SU-DHL-6 (cell line): ENCODE results near the gene WDR62.

ENCODE experiments used
- H2AFZ ChIP-seq: fragments of 200-600 bp; sonication (generic); 2 replicates; pipeline ENCODE4 v1.6.1; 2014; ENCODE audit warnings: low read depth, mild to moderate bottlenecking, moderate library complexity, mixed read lengths, antibody characterized with exemption, low read length; ENCODE audit not compliant: severe bottlenecking
- H3F3A ChIP-seq: fragments of 200-600 bp; shearing (Covaris generic); 2 replicates; pipeline ENCODE4 v1.6.0; 2016; ENCODE audit warnings: antibody characterized with exemption, mild to moderate bottlenecking; ENCODE audit not compliant: insufficient read depth
- H3K27ac ChIP-seq: fragments of 200-600 bp; sonication (generic); 2 replicates; pipeline ENCODE4 v1.5.1; 2016; ENCODE audit warnings: low read depth, mild to moderate bottlenecking, low read length, moderate library complexity, mixed read lengths
- H3K27me3 ChIP-seq: fragments of 200-600 bp; sonication (generic), shearing (Covaris generic); 2 replicates; pipeline ENCODE4 v1.6.0; 2014; ENCODE audit warnings: mild to moderate bottlenecking, low read length
- H3K36me3 ChIP-seq: fragments of 200-600 bp; sonication (generic); 2 replicates; pipeline ENCODE4 v1.6.1; 2014; ENCODE audit warnings: mild to moderate bottlenecking, low read length, mixed read lengths
- H3K4me2 ChIP-seq: fragments of 300-600, 200-600 bp; shearing (Covaris generic), sonication (generic); 2 replicates; pipeline ENCODE4 v1.6.0; 2014; ENCODE audit warnings: low read length, low read depth, mild to moderate bottlenecking; ENCODE audit not compliant: poor library complexity, severe bottlenecking
- H3K4me3 ChIP-seq: fragments of 200-600 bp; sonication (generic); 2 replicates; pipeline ENCODE4 v1.5.1; 2014; ENCODE audit warnings: antibody characterized with exemption, low read length, mild to moderate bottlenecking, mixed read lengths; ENCODE audit not compliant: insufficient read depth, poor library complexity, severe bottlenecking
- H3K79me2 ChIP-seq: fragments of 200-600 bp; sonication (generic); 2 replicates; pipeline ENCODE4 v1.6.1; 2014; ENCODE audit warnings: mild to moderate bottlenecking, low read length, moderate library complexity; ENCODE audit not compliant: insufficient read depth
- H3K9ac ChIP-seq: fragments of 200-600 bp; sonication (generic); 2 replicates; pipeline ENCODE4 v1.7.0; 2014; ENCODE audit warnings: mild to moderate bottlenecking, low read length
- H3K9me2 ChIP-seq: fragments of 200-600 bp; sonication (generic); replicated peaks from 2 replicates; pipeline ENCODE4 v1.6.1; 2014; ENCODE audit warnings: low read length; ENCODE audit not compliant: insufficient read depth
- H3K9me3 ChIP-seq: fragments of 200-600 bp; sonication (generic); 2 replicates; pipeline ENCODE4 v1.6.1; 2014; ENCODE audit warnings: low read length, mixed read lengths; ENCODE audit not compliant: insufficient read depth
- H4K20me1 ChIP-seq: fragments of 200-600 bp; sonication (generic); 2 replicates; pipeline ENCODE4 v1.6.1; 2014; ENCODE audit warnings: low read depth, mild to moderate bottlenecking, antibody characterized with exemption, low read length, moderate library complexity, mixed read lengths
- EZH2phosphoT487 ChIP-seq: fragments of 200-600 bp; sonication (generic), shearing (Covaris generic); conservative IDR thresholded peaks from 2 replicates; pipeline ENCODE4 v1.6.1; 2018; ENCODE audit warnings: mild to moderate bottlenecking, antibody characterized with exemption, low read length, moderate library complexity, mixed read lengths
- TF ChIP-seq, protein P1 (sequence below): fragments of 200-600 bp; sonication (generic); IDR thresholded peaks from one replicate; pipeline ENCODE4 v1.5.1; 2017; ENCODE audit warnings: antibody characterized with exemption, mild to moderate bottlenecking, low read length, moderate library complexity; ENCODE audit not compliant: insufficient read depth, poor library complexity, severe bottlenecking

WDR62 gene

DNA sequence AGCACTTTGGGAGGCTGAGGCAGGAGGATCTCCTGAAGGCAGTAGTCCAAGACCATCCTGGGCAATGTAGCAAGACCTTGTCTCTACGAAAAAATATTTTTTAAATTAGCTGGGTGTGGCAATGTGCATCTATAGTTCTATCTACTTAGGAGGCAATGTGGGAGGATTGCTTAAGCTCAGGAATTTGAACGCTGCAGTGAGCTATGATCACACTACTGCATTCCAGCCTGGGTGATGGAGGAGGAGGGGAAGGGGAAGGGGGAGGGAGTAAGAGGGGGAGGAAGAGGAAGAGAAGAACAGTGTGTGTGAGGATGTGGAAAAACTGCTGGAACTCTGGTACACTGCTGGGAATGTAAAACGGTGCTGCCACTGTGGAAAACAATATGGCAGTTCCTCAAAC lies 12.9 kb upstream of the WDR62 start:
- Histone ChIP-seq H3K27ac (no peak overlapping the region), H3K9ac (no peak overlapping the region), H3F3A (no peaks in the 10 kb centered on the region), H3K9me2 (no peaks in the 10 kb centered on the region), H2AFZ (no peak overlapping the region), H3K36me3 (no peaks in the 10 kb centered on the region), H3K9me3 (no peaks in the 10 kb centered on the region), H3K27me3 (no peaks in the 10 kb centered on the region), H4K20me1 (no peaks in the 10 kb centered on the region), H3K4me2 (no peak overlapping the region), H3K79me2 (no peaks in the 10 kb centered on the region), H3K4me3 (no peak overlapping the region)
- no peak for TF ChIP-seq EZH2phosphoT487
- TF ChIP-seq, protein P1, sequence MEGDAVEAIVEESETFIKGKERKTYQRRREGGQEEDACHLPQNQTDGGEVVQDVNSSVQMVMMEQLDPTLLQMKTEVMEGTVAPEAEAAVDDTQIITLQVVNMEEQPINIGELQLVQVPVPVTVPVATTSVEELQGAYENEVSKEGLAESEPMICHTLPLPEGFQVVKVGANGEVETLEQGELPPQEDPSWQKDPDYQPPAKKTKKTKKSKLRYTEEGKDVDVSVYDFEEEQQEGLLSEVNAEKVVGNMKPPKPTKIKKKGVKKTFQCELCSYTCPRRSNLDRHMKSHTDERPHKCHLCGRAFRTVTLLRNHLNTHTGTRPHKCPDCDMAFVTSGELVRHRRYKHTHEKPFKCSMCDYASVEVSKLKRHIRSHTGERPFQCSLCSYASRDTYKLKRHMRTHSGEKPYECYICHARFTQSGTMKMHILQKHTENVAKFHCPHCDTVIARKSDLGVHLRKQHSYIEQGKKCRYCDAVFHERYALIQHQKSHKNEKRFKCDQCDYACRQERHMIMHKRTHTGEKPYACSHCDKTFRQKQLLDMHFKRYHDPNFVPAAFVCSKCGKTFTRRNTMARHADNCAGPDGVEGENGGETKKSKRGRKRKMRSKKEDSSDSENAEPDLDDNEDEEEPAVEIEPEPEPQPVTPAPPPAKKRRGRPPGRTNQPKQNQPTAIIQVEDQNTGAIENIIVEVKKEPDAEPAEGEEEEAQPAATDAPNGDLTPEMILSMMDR = no peak

DNA sequence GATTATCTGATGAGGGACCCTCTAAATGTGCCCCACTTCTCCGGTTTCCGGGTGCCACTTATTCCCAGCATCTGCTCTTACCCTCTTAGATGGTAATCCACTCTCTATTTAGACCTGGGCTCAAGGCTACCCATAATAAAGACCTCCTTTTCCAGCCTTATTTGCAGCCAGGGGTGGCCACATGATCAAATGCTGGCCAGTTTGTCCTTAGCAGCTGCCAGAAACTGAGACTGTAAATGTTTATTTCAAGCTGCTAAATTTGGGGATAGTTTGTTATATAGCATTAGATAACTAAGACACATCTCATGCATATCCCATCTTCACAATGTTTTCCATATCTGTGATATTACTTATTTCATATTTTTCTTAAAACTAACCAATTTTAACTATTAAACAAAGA lies 10.7 kb upstream of the WDR62 start:
- no peak overlapping the region for H2AFZ ChIP-seq
- no peaks in the 10 kb centered on the region for H3K9me2 ChIP-seq
- H3K9ac ChIP-seq = no peak overlapping the region
- H3K79me2 ChIP-seq = no peaks in the 10 kb centered on the region
- no peaks in the 10 kb centered on the region for H3K27me3 ChIP-seq
- no peak overlapping the region for H3K4me3 ChIP-seq
- no peaks in the 10 kb centered on the region for H4K20me1 ChIP-seq
- H3K27ac ChIP-seq = no peak overlapping the region
- H3K36me3 ChIP-seq = no peaks in the 10 kb centered on the region
- H3K4me2 ChIP-seq = no peak overlapping the region
- H3K9me3 ChIP-seq = no peaks in the 10 kb centered on the region
- TF ChIP-seq, protein P1 = no peak
- no peak for TF ChIP-seq EZH2phosphoT487
- H3F3A ChIP-seq = no peaks in the 10 kb centered on the region

DNA sequence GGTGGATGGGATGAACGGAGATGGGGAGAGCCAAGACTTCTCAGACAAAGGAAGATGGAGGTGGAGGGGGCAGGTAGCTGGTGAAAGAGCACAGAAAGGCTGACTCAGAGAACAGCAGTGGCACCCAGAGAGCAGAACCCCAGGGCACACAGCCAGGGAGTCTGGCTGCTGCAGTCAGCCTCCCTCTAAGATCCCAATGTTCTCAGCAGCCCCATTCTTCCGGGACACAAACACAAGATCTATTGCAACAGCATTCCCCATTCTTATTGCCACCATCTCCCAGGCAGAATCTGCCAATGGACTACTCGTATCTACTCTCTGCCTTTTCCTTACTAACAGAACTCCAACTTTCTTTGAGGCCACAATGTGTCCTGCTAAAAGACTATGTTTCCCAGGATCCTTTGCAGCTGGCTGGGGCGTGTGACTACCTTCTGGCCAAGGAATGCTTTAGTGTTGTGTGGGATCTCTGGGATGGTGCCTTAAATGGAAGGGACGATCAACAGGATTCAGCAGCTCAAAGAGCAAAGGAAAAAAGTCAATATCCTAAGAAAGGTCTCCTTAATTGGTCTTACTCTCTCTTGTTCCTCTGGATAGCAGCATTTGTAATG lies 8.2 kb upstream of the WDR62 start:
- TF ChIP-seq, protein P1 = no peak
- no peak for TF ChIP-seq EZH2phosphoT487
- Histone ChIP-seq H3K27me3 (no peaks in the 10 kb centered on the region), H3K9me3 (no peaks in the 10 kb centered on the region), H3K79me2 (no peaks in the 10 kb centered on the region), H2AFZ (no peak overlapping the region), H3K9ac (no peak overlapping the region), H3K36me3 (no peaks in the 10 kb centered on the region), H4K20me1 (no peaks in the 10 kb centered on the region), H3K4me3 (no peak overlapping the region), H3F3A (no peaks in the 10 kb centered on the region), H3K4me2 (no peak overlapping the region), H3K27ac (no peak overlapping the region), H3K9me2 (no peaks in the 10 kb centered on the region)
